Measurements from ENCODE around the gene FHIT. TPM values are rescaled to one million over a fixed set of nuclear protein-coding genes. Genes with fewer than 3 reads are reported as not detected.

The FHIT gene
- total and polyA plus RNA-seq, 9 donors: 5.1 to 11.8 (median 9.5) TPM

GRCh38 chr3:59854061-59854709 lies 1397.1 kb downstream of the FHIT start:
- Histone ChIP-seq H3K4me1 (ENCODE audit: insufficient read depth) (no peaks in the 10 kb centered on the region), H3K9me3 (no peaks in the 10 kb centered on the region), H3K4me3 (no peak overlapping the region), H3K36me3 (no peaks in the 10 kb centered on the region), H3K27me3 (no peaks in the 10 kb centered on the region), H3K27ac (no peak overlapping the region)
- intact Hi-C loops (cut with DNase I): loop anchor here in 1 of 4 donors (10.0 kb wide), 1 partner anchor 279 kb away; no protein-coding TSS in a partner anchor
- no peak for TF ChIP-seq CTCF (IDR thresholded peaks at IDR 0.05)
- no peak for TF ChIP-seq EP300 (IDR thresholded peaks at IDR 0.05)
- TF ChIP-seq POLR2A (IDR thresholded peaks at IDR 0.05): no peak
- no peak for DNase-seq
- 82 to 86% (median 86%) methylated on average over 12 of the region's 12 CpGs for WGBS, 3 donors

- TF ChIP-seq EP300 (IDR thresholded peaks at IDR 0.05) (no peak), POLR2A (IDR thresholded peaks at IDR 0.05) (no peak)
- WGBS, 3 donors: 89 to 92% (median 90%) methylated on average over 2 of the region's 2 CpGs
These were observed 1400.8 kb downstream of the FHIT start for GRCh38 chr3:59850417-59850816.

GRCh38 chr3:59845386-59845785 lies 1405.9 kb downstream of the FHIT start:
- no peaks in the 10 kb centered on the region for H3K4me1 ChIP-seq (ENCODE audit: insufficient read depth)
- no peak overlapping the region for H3K4me3 ChIP-seq
- TF ChIP-seq EP300 (IDR thresholded peaks at IDR 0.05): no peak
- TF ChIP-seq POLR2A (IDR thresholded peaks at IDR 0.05): no peak
- TF ChIP-seq CTCF (IDR thresholded peaks at IDR 0.05): no peak
- DNase-seq: no peak
- 64 to 74% (median 65%) methylated on average over 1 of the region's 1 CpG for WGBS, 3 donors
- no peaks in the 10 kb centered on the region for H3K36me3 ChIP-seq
- H3K27ac ChIP-seq: no peak overlapping the region
- intact Hi-C loops (cut with DNase I): no loop called here
- H3K9me3 ChIP-seq: no peaks in the 10 kb centered on the region
- H3K27me3 ChIP-seq: no peaks in the 10 kb centered on the region

More at GRCh38 chr3:59850417-59850816, 1400.8 kb downstream of the FHIT start:
- Histone ChIP-seq H3K4me1 (ENCODE audit: insufficient read depth) (no peaks in the 10 kb centered on the region), H3K27ac (no peak overlapping the region), H3K4me3 (no peak overlapping the region), H3K36me3 (no peaks in the 10 kb centered on the region), H3K27me3 (no peaks in the 10 kb centered on the region), H3K9me3 (no peaks in the 10 kb centered on the region)
- no peak for DNase-seq
- intact Hi-C loops (cut with DNase I): loop anchor here in 1 of 4 donors (10.0 kb wide), 1 partner anchor 276 kb away; no protein-coding TSS in a partner anchor

- Histone ChIP-seq H3K36me3 (no peaks in the 10 kb centered on the region), H3K27me3 (no peaks in the 10 kb centered on the region), H3K9me3 (no peaks in the 10 kb centered on the region), H3K27ac (no peak overlapping the region), H3K4me3 (no peak overlapping the region), H3K4me1 (ENCODE audit: insufficient read depth) (no peaks in the 10 kb centered on the region)
- WGBS, 3 donors: 69 to 83% (median 78%) methylated on average over 1 of the region's 1 CpG
- intact Hi-C loops (cut with DNase I): no loop called here
- no peak for DNase-seq
- no peak for TF ChIP-seq CTCF (IDR thresholded peaks at IDR 0.05)
- no peak for TF ChIP-seq POLR2A (IDR thresholded peaks at IDR 0.05)
- TF ChIP-seq EP300 (IDR thresholded peaks at IDR 0.05): no peak
These were observed 1407.4 kb downstream of the FHIT start for GRCh38 chr3:59843821-59844220.

GRCh38 chr3:59839810-59840515 lies 1411.3 kb downstream of the FHIT start:
- TF ChIP-seq CTCF (IDR thresholded peaks at IDR 0.05) (no peak), EP300 (IDR thresholded peaks at IDR 0.05) (no peak), POLR2A (IDR thresholded peaks at IDR 0.05) (no peak)
- H3K9me3 ChIP-seq: no peaks in the 10 kb centered on the region
- no peaks in the 10 kb centered on the region for H3K4me1 ChIP-seq (ENCODE audit: insufficient read depth)
- no peak for DNase-seq
- no peaks in the 10 kb centered on the region for H3K27me3 ChIP-seq
- WGBS, 3 donors: 65 to 69% (median 67%) methylated on average over 1 of the region's 1 CpG
- no peaks in the 10 kb centered on the region for H3K36me3 ChIP-seq
- H3K4me3 ChIP-seq: no peak overlapping the region
- intact Hi-C loops (cut with DNase I): no loop called here
- no peak overlapping the region for H3K27ac ChIP-seq

Data from ovary (tissue), 9 donors.